Endothelial cell of umbilical vein (primary cell): ENCODE measurements around the gene PLCB4. TPM values are rescaled to one million over a fixed set of nuclear protein-coding genes. Genes with fewer than 3 reads are reported as not detected.

Source experiments
- BruUV-seq: library from RNA; stranded (reverse); fragments of 400-500 nt; replicated peaks from 2 replicates; lab custom pipeline; 2021; lab: Mats Ljungman, UMichigan
- CTCF ChIA-PET: fragments of 300-600, 350-600 bp; sonication (Branson Sonifier 250); formaldehyde crosslinking; loops from one replicate; lab custom pipeline; 2021; ENCODE audit warnings: antibody characterized with exemption, inconsistent platforms; lab: Charles Lee
- POLR2A ChIA-PET: fragments of 300-600, 350-600 bp; sonication (Branson Sonifier 250); formaldehyde crosslinking; loops from one replicate; lab custom pipeline; 2021; ENCODE audit warnings: antibody characterized with exemption, inconsistent platforms; lab: Charles Lee
- DNase-seq: peaks from one replicate; pipeline ENCODE4 v3.0.0-alpha.2; 2011; ENCODE audit warnings: low read depth, low spot score
- FAIRE-seq: peaks from 2 replicates; lab custom pipeline; 2011; peaks lifted over from hg19 to GRCh38; lab: Jason Lieb, UNC
- H2AFZ ChIP-seq: 2 replicates; pipeline ENCODE4 v1.6.0; 2012; ENCODE audit warnings: low read depth, low read length, control low read depth, inconsistent platforms
- H3K27ac ChIP-seq: 2 replicates; pipeline ENCODE4 v1.5.1; 2011; ENCODE audit warnings: low read depth, mild to moderate bottlenecking, control low read depth, low read length, moderate library complexity; ENCODE audit not compliant: insufficient read depth
- H3K27me3 ChIP-seq, 2 experiments: 2 replicates each; pipeline versions ENCODE4 v1.6.0 to v1.6.1; 2011; ENCODE audit warnings: low read length in 2 of 2, mixed read lengths in 1 of 2; ENCODE audit not compliant: control insufficient read depth in 2 of 2, insufficient read depth in 2 of 2
- H3K36me3 ChIP-seq, 2 experiments: 2 replicates in 1 of 2; 3 replicates in 1 of 2; pipeline ENCODE4 v1.5.1; 2011; ENCODE audit warnings: low read length in 2 of 2, mild to moderate bottlenecking in 1 of 2, moderate library complexity in 1 of 2; ENCODE audit not compliant: control insufficient read depth in 2 of 2, insufficient read depth in 2 of 2; ENCODE audit errors: extremely low read depth in 1 of 2
- H3K4me1 ChIP-seq: 3 replicates; pipeline ENCODE4 v1.5.1; 2011; ENCODE audit warnings: mild to moderate bottlenecking, low read length; ENCODE audit not compliant: control insufficient read depth, insufficient read depth; ENCODE audit errors: extremely low read depth
- H3K4me2 ChIP-seq: 2 replicates; pipeline ENCODE4 v1.6.1; 2011; ENCODE audit warnings: low read length, control low read depth, mixed read lengths; ENCODE audit not compliant: insufficient read depth
- H3K4me3 ChIP-seq, 3 experiments: fragments of 200-600 bp in 1 of 3; sonication (generic), shearing (Covaris generic) in 1 of 3; replicated peaks in 1 of 3; 2 replicates each; pipeline ENCODE4 v1.5.1; 2011 to 2016; ENCODE audit warnings: control low read depth in 3 of 3, low read length in 3 of 3, mild to moderate bottlenecking in 2 of 3, inconsistent platforms in 1 of 3, low read depth in 1 of 3, moderate library complexity in 1 of 3; ENCODE audit not compliant: insufficient read depth in 1 of 3
- H3K79me2 ChIP-seq: 2 replicates; pipeline ENCODE4 v1.6.0; 2012; ENCODE audit warnings: low read length, inconsistent platforms; ENCODE audit not compliant: control insufficient read depth, insufficient read depth
- H3K9ac ChIP-seq: replicated peaks from 2 replicates; pipeline ENCODE3; 2011; ENCODE audit warnings: low read length, control low read depth; ENCODE audit not compliant: insufficient read depth; ENCODE audit errors: extremely low read depth
- H3K9me1 ChIP-seq: replicated peaks from 3 replicates; pipeline ENCODE4 v1.6.0; 2011; ENCODE audit warnings: mild to moderate bottlenecking, low read length; ENCODE audit not compliant: control insufficient read depth, insufficient read depth; ENCODE audit errors: extremely low read depth
- H3K9me3 ChIP-seq: replicated peaks from 2 replicates; pipeline ENCODE4 v1.5.1; 2012; ENCODE audit warnings: low read length, inconsistent platforms; ENCODE audit not compliant: control insufficient read depth, insufficient read depth
- H4K20me1 ChIP-seq: replicated peaks from 2 replicates; pipeline ENCODE3; 2011; ENCODE audit warnings: mild to moderate bottlenecking, low read length; ENCODE audit not compliant: control insufficient read depth, insufficient read depth; ENCODE audit errors: extremely low read depth
- EZH2 ChIP-seq: IDR thresholded peaks from 2 replicates; pipeline ENCODE4 v1.6.1; 2012; ENCODE audit warnings: borderline replicate concordance, low read depth, mild to moderate bottlenecking, moderate library complexity, low read length, inconsistent platforms; ENCODE audit not compliant: severe bottlenecking
- FOS ChIP-seq: IDR thresholded peaks from 2 replicates; pipeline ENCODE4 v1.6.1; 2011; ENCODE audit warnings: mild to moderate bottlenecking, low read length, moderate library complexity, borderline replicate concordance; ENCODE audit not compliant: insufficient read depth
- GATA2 ChIP-seq: IDR thresholded peaks from 2 replicates; pipeline ENCODE4 v1.7.0; 2011; ENCODE audit warnings: low read depth, mild to moderate bottlenecking, moderate library complexity, mixed read lengths, low read length; ENCODE audit not compliant: insufficient read length, insufficient read depth
- JUN ChIP-seq: IDR thresholded peaks from 2 replicates; pipeline ENCODE4 v1.6.1; 2011; ENCODE audit warnings: borderline replicate concordance, low read depth; ENCODE audit not compliant: insufficient read length, insufficient read depth
- MYC ChIP-seq: IDR thresholded peaks from one replicate; pipeline ENCODE4 v1.6.1; 2011; ENCODE audit warnings: mild to moderate bottlenecking, low read depth, low read length
- POLR2A ChIP-seq: IDR thresholded peaks from 2 replicates; pipeline ENCODE4 v1.6.1; 2012; ENCODE audit warnings: low read depth, mild to moderate bottlenecking, control low read depth, low read length
- POLR2AphosphoS5 ChIP-seq: IDR thresholded peaks from 2 replicates; pipeline ENCODE4 v1.6.1; 2012; ENCODE audit warnings: low read depth, mild to moderate bottlenecking, control low read depth, low read length, moderate library complexity; ENCODE audit not compliant: insufficient read depth
- dilution Hi-C: fragments of 300-500 bp; cut with MboI; formaldehyde crosslinking; loops from one replicate; pipeline ENCODE4 v1.15.0; 2019; ENCODE audit warnings: low sequenced_read_pairs; ENCODE audit not compliant: extremely low pct_ligation_motif_present
- intact Hi-C: fragments of 100-400 bp; cut with micrococcal nuclease; formaldehyde crosslinking; loops from one replicate; pipeline ENCODE4 v1.10.0; 2022
- polyA plus RNA-seq, 4 experiments: library from polyadenylated mRNA; depleted of rRNA in 3 of 4; stranded (reverse) in 3 of 4; unstranded in 1 of 4; fragments of >200 nt; gene quantifications; 2 replicates each; pipeline versions ENCODE4 v1.2.1 to v1.2.3, GENCODE V29; 2011 to 2012; ENCODE audit warnings: missing spikeins in 1 of 4
- total RNA-seq: library from RNA; stranded (reverse); gene quantifications from 2 replicates; pipeline ENCODE4 v1.2.3, GENCODE V29; 2021
- TF ChIP-seq, protein P1 (sequence below), 2 donors: IDR thresholded peaks; 1 replicate in 1 of 2; 2 replicates in 1 of 2; pipeline ENCODE4 v1.5.1; 2011; ENCODE audit warnings: low read length in 2 of 2, mild to moderate bottlenecking in 2 of 2, moderate library complexity in 2 of 2, control low read depth in 1 of 2, inconsistent platforms in 1 of 2, low read depth in 1 of 2; ENCODE audit not compliant: insufficient read depth in 1 of 2; ENCODE audit errors: extremely low read depth in 1 of 2
- TF ChIP-seq, protein P2 (sequence below): IDR thresholded peaks from 2 replicates; pipeline ENCODE4 v1.6.1; 2011; ENCODE audit not compliant: insufficient read depth, insufficient read length

Gene PLCB4
- total and polyA plus RNA-seq, 2 donors (not counting 3 experiments of a cell fraction or from before 2014, with no cell fraction given) = 0.37 to 1.7 TPM

DNA sequence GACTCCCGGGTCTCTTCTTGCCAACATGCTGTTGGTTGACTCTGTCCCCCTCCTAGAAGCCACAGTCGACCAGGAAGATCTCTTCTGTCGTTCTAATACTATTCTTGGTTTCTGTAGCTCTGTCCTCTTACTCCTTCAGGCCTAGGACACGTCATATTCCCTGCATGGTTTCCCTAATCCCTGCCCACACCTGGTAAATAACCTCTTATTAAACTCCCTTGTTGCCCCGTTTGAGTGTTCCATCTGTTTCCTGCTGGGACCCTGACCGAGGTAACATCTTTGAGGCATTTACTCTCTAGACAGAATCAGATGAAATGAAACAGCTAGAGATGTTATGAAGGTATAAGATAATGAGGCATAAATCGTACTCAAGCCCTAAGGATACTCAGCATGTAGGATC lies 68.1 kb downstream of the PLCB4 start:
- ChIA-PET CTCF (interaction anchor here (1.0 kb wide), 1 partner anchor 14 kb away, joined by 3 read pairs; no protein-coding TSS in a partner anchor), POLR2A (no interaction called here)
- Histone ChIP-seq H4K20me1 (no peaks in the 10 kb centered on the region), H3K9ac (no peak overlapping the region), H3K9me3 (no peaks in the 10 kb centered on the region), H3K4me1 (no peaks in the 10 kb centered on the region), H3K36me3 (no peaks in the 10 kb centered on the region), H3K4me2 (no peak overlapping the region), H3K79me2 (no peaks in the 10 kb centered on the region), H2AFZ (no peak overlapping the region), H3K27me3 (no peaks in the 10 kb centered on the region), H3K9me1 (no peaks in the 10 kb centered on the region), H3K4me3 (no peak overlapping the region), H3K27ac (no peak overlapping the region)
- no peak for FAIRE-seq
- no peak for DNase-seq
- intact Hi-C loops (no loop called here), dilution Hi-C loops (no loop called here)
- TF ChIP-seq POLR2AphosphoS5 (no peak), MYC (no peak)
- BruUV-seq = no TSS peak

DNA sequence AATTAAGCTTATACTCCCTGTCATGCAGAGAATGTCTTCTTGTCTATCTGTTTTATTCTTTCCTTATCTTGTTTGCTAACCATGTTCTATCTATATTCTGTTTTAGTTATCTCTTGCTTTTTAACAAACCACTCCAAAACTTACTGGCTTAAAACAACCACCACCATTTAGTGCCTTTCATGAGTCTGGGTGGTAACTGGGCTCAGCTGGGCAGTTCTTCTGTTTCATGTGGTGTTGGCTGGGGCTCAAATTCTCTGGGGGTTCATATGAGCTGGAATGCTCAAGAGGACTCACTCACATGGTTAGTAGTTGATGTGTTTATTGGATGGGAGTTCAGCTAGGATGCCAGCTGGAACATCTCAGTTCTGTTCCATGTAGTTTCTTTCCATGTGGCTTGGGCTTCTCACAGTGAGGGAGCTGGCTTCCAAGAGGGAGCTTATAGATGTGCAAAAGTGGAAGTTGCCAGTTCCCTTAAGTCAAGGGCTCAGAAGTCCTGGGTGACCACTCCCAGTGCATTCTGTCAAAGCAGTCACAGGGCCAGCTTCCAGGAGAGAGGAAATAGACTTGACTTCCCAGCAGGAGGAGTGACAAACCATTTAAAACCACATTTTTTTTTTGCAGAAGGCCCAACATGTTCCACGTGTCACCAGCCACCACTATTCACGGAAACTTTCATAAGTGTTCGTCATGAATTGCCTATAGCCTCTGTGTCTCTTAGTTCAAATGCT lies 70.4 kb downstream of the PLCB4 start:
- Histone ChIP-seq H3K4me1 (no peaks in the 10 kb centered on the region), H3K9me3 (no peaks in the 10 kb centered on the region), H3K27me3 (no peaks in the 10 kb centered on the region), H3K36me3 (no peaks in the 10 kb centered on the region), H4K20me1 (no peaks in the 10 kb centered on the region), H3K9ac (no peak overlapping the region), H2AFZ (no peak overlapping the region), H3K4me3 (no peak overlapping the region), H3K27ac (no peak overlapping the region), H3K9me1 (no peaks in the 10 kb centered on the region), H3K79me2 (no peaks in the 10 kb centered on the region), H3K4me2 (no peak overlapping the region)
- no peak for DNase-seq
- TF ChIP-seq, protein P1, sequence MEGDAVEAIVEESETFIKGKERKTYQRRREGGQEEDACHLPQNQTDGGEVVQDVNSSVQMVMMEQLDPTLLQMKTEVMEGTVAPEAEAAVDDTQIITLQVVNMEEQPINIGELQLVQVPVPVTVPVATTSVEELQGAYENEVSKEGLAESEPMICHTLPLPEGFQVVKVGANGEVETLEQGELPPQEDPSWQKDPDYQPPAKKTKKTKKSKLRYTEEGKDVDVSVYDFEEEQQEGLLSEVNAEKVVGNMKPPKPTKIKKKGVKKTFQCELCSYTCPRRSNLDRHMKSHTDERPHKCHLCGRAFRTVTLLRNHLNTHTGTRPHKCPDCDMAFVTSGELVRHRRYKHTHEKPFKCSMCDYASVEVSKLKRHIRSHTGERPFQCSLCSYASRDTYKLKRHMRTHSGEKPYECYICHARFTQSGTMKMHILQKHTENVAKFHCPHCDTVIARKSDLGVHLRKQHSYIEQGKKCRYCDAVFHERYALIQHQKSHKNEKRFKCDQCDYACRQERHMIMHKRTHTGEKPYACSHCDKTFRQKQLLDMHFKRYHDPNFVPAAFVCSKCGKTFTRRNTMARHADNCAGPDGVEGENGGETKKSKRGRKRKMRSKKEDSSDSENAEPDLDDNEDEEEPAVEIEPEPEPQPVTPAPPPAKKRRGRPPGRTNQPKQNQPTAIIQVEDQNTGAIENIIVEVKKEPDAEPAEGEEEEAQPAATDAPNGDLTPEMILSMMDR (IDR thresholded peaks at IDR 0.05; ENCODE audit: extremely low read depth in 1 of 2, insufficient read depth in 1 of 2, low read depth in 1 of 2, low read length in 2 of 2) = no peak
- no peak for TF ChIP-seq JUN
- TF ChIP-seq GATA2 = no peak
- TF ChIP-seq FOS = no peak
- no peak for TF ChIP-seq EZH2
- no peak for TF ChIP-seq POLR2AphosphoS5
- no peak for TF ChIP-seq POLR2A
- TF ChIP-seq, protein P2, sequence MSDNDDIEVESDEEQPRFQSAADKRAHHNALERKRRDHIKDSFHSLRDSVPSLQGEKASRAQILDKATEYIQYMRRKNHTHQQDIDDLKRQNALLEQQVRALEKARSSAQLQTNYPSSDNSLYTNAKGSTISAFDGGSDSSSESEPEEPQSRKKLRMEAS = no peak
- TF ChIP-seq MYC = no peak
- dilution Hi-C loops = no loop called here
- no TSS peak for BruUV-seq
- CTCF ChIA-PET = no interaction called here
- intact Hi-C loops = loop anchor here (2.0 kb wide), 1 partner anchor 16 kb away; no protein-coding TSS in a partner anchor
- no peak for FAIRE-seq
- POLR2A ChIA-PET = no interaction called here
